Sigmoid colon (tissue), 4 donors: ENCODE measurements around the gene INAFM2.

Experiments used
- EP300 ChIP-seq, 4 donors: sonication (generic); formaldehyde crosslinking; IDR thresholded peaks; one replicate each; pipeline ENCODE4 v1.6.1; 2017; ENCODE audit warnings: antibody characterized with exemption in 4 of 4
- POLR2A ChIP-seq, 2 donors: fragments of 450-650 bp; IDR thresholded peaks; one replicate each; pipeline ENCODE4 v1.6.1; 2016; ENCODE audit warnings: antibody characterized with exemption in 2 of 2, mild to moderate bottlenecking in 2 of 2, moderate library complexity in 2 of 2
- POLR2AphosphoS5 ChIP-seq, 4 donors: sonication (generic); formaldehyde crosslinking; IDR thresholded peaks; one replicate each; pipeline ENCODE4 v1.6.1; 2017; ENCODE audit warnings: antibody characterized with exemption in 4 of 4
- TF ChIP-seq, protein P1 (sequence below), 4 experiments: fragments of 450-650 bp in 3 of 4; fragments of 200-600 bp in 1 of 4; IDR thresholded peaks; one replicate each; pipeline ENCODE4 v1.5.1; 2016 to 2019; ENCODE audit warnings: antibody characterized with exemption in 4 of 4, mild to moderate bottlenecking in 3 of 4, moderate library complexity in 2 of 4

DNA sequence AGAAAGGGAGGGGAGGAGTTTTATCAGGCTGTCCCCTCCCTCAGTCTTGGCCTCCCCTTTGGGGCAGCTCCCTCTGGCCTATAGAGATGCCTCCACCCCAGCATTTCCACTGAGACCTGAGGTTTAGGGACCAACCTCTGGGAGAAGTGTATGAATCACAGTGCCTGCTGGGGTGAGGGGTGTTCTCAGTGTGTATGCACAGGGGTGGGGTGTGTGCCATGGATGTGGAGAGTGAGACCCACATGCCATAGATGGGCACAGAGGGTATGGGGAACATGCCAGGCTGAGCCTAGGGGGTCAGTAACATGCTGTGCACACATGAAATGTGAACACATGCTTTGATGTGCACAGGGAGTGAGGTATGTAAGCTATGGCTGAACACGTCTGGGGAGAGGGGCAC lies 28.2 kb upstream of the INAFM2 start:
- TF ChIP-seq POLR2AphosphoS5 (IDR thresholded peaks at IDR 0.05) (no peak), EP300 (IDR thresholded peaks at IDR 0.05) (no peak), POLR2A (IDR thresholded peaks at IDR 0.05) (no peak)
- TF ChIP-seq, protein P1, sequence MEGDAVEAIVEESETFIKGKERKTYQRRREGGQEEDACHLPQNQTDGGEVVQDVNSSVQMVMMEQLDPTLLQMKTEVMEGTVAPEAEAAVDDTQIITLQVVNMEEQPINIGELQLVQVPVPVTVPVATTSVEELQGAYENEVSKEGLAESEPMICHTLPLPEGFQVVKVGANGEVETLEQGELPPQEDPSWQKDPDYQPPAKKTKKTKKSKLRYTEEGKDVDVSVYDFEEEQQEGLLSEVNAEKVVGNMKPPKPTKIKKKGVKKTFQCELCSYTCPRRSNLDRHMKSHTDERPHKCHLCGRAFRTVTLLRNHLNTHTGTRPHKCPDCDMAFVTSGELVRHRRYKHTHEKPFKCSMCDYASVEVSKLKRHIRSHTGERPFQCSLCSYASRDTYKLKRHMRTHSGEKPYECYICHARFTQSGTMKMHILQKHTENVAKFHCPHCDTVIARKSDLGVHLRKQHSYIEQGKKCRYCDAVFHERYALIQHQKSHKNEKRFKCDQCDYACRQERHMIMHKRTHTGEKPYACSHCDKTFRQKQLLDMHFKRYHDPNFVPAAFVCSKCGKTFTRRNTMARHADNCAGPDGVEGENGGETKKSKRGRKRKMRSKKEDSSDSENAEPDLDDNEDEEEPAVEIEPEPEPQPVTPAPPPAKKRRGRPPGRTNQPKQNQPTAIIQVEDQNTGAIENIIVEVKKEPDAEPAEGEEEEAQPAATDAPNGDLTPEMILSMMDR (IDR thresholded peaks at IDR 0.05) = no peak
